ENCODE data around the gene SLCO3A1. TPM values are rescaled to one million over a fixed set of nuclear protein-coding genes. Genes with fewer than 3 reads are reported as not detected.

The SLCO3A1 gene
- total RNA-seq, 3 donors from 2014 or later: 13.4 to 23.8 (median 14.3) TPM

GRCh38 chr15:92006186-92007028 is 152.9 kb downstream of the SLCO3A1 start:
- ATAC-seq: peak; percentile 54
- Histone ChIP-seq H3K4me1 (ENCODE audit: low read depth) (peaks cover 16% of the 10 kb centered on the region), H3K9me3 (no peaks in the 10 kb centered on the region), H3K36me3 (ENCODE audit: low read depth) (no peaks in the 10 kb centered on the region), H3K4me3 (no peak overlapping the region)
- no peak for TF ChIP-seq CTCF (IDR thresholded peaks at IDR 0.05)
- DNase-seq: no peak
- intact Hi-C loops (cut with DNase I, micrococcal nuclease): no loop called here

GRCh38 chr15:92009162-92009561 is 155.7 kb downstream of the SLCO3A1 start:
- Histone ChIP-seq H3K36me3 (ENCODE audit: low read depth) (no peaks in the 10 kb centered on the region), H3K4me3 (no peak overlapping the region), H3K9me3 (no peaks in the 10 kb centered on the region), H3K4me1 (ENCODE audit: low read depth) (peaks cover 16% of the 10 kb centered on the region)
- no peak for TF ChIP-seq CTCF (IDR thresholded peaks at IDR 0.05)
- ATAC-seq: no peak
- DNase-seq: no peak
- intact Hi-C loops (cut with DNase I, micrococcal nuclease): no loop called here

- peak; percentile 34 for ATAC-seq
- Histone ChIP-seq H3K9me3 (no peaks in the 10 kb centered on the region), H3K4me3 (no peak overlapping the region), H3K36me3 (ENCODE audit: low read depth) (no peaks in the 10 kb centered on the region), H3K4me1 (ENCODE audit: low read depth) (peaks cover 7% of the 10 kb centered on the region)
- TF ChIP-seq CTCF (IDR thresholded peaks at IDR 0.05): no peak
- no peak for DNase-seq
- intact Hi-C loops (cut with DNase I, micrococcal nuclease): no loop called here
These were observed 158.3 kb downstream of the SLCO3A1 start for GRCh38 chr15:92011611-92012367.

GRCh38 chr15:92012368-92012629 is 158.8 kb downstream of the SLCO3A1 start:
- intact Hi-C loops (cut with DNase I, micrococcal nuclease): no loop called here
- H3K4me1 ChIP-seq (ENCODE audit: low read depth): peaks cover 7% of the 10 kb centered on the region
- no peak for ATAC-seq
- DNase-seq: no peak
- H3K4me3 ChIP-seq: no peak overlapping the region
- no peak for TF ChIP-seq CTCF (IDR thresholded peaks at IDR 0.05)
- no peaks in the 10 kb centered on the region for H3K36me3 ChIP-seq (ENCODE audit: low read depth)
- no peaks in the 10 kb centered on the region for H3K9me3 ChIP-seq

GRCh38 chr15:92012881-92013280 is 159.4 kb downstream of the SLCO3A1 start:
- H3K9me3 ChIP-seq: no peaks in the 10 kb centered on the region
- H3K4me3 ChIP-seq: no peak overlapping the region
- no peaks in the 10 kb centered on the region for H3K36me3 ChIP-seq (ENCODE audit: low read depth)
- ATAC-seq (no peak), DNase-seq (no peak)
- TF ChIP-seq CTCF (IDR thresholded peaks at IDR 0.05): no peak
- intact Hi-C loops (cut with DNase I, micrococcal nuclease): no loop called here
- peaks cover 7% of the 10 kb centered on the region for H3K4me1 ChIP-seq (ENCODE audit: low read depth)

All from mucosa of descending colon (tissue), 3 donors.